Activated CD4-positive, alpha-beta T cell treated with anti-CD3 and anti-CD28 coated beads for 4 hours (primary cell): ENCODE data around the gene TMEM134.

Experiments used
- DNase-seq, 2 donors: peaks; one replicate each; pipeline ENCODE4 v3.0.0-alpha.2; 2020

Gene TMEM134

GRCh38 chr11:67456068-67456705 is 12.9 kb downstream of the TMEM134 start:
- DNase-seq = no peak

GRCh38 chr11:67455054-67455453 is 14.0 kb downstream of the TMEM134 start, which contains the start of gene CABP4:
Gene CABP4 (plus strand): TSS chr11:67455354. CDS start chr11:67455424, 70 bp downstream.
- DNase-seq = no peak

- no peak for DNase-seq
These were observed 15.0 kb downstream of the TMEM134 start for GRCh38 chr11:67453816-67454732.

- no peak for DNase-seq
These were observed 16.7 kb downstream of the TMEM134 start, which contains the start of gene GPR152 for GRCh38 chr11:67452141-67452952. Gene GPR152 (minus strand): TSS chr11:67452729. CDS start chr11:67452724, 5 bp downstream.

GRCh38 chr11:67451658-67451976 is 17.4 kb downstream of the TMEM134 start:
- no peak for DNase-seq

GRCh38 chr11:67450796-67451657 is 18.0 kb downstream of the TMEM134 start:
- no peak for DNase-seq

- DNase-seq = no peak
These were observed 19.8 kb downstream of the TMEM134 start for GRCh38 chr11:67449116-67449844.

- no peak for DNase-seq
These were observed 20.8 kb downstream of the TMEM134 start for GRCh38 chr11:67448220-67448609.

GRCh38 chr11:67445515-67445914 is 23.5 kb downstream of the TMEM134 start:
- DNase-seq = no peak

- DNase-seq = no peak
These were observed 26.3 kb downstream of the TMEM134 start for GRCh38 chr11:67442504-67443404.

- no peak for DNase-seq
These were observed 27.2 kb downstream of the TMEM134 start for GRCh38 chr11:67441731-67442351.

GRCh38 chr11:67441098-67441563 is 27.9 kb downstream of the TMEM134 start:
- no peak for DNase-seq

GRCh38 chr11:67440229-67441097 is 28.6 kb downstream of the TMEM134 start:
- no peak for DNase-seq

- no peak for DNase-seq
These were observed 29.5 kb downstream of the TMEM134 start for GRCh38 chr11:67439321-67440228.

GRCh38 chr11:67438158-67438902 is 30.7 kb downstream of the TMEM134 start:
- DNase-seq = peak; percentile 67 to 73

- DNase-seq = no peak
These were observed 31.3 kb downstream of the TMEM134 start for GRCh38 chr11:67437809-67438157.
